Measurements from ENCODE around the gene RYR2. TPM values are rescaled to one million over a fixed set of nuclear protein-coding genes. Genes with fewer than 3 reads are reported as not detected.

RYR2 gene
- total RNA-seq, 1 experiment from 2014 or later: 3.4 TPM

- Histone ChIP-seq H3K79me2 (ENCODE audit: insufficient read depth, low read length) (no peaks in the 10 kb centered on the region), H3K23me2 (ENCODE audit: insufficient read length, low read depth, low read length, poor library complexity, severe bottlenecking) (no peaks in the 10 kb centered on the region), H2BK15ac (ENCODE audit: low read depth, low read length) (no peak overlapping the region), H3K4ac (ENCODE audit: low read depth, low read length) (no peak overlapping the region), H3K9ac (ENCODE audit: extremely low read depth, insufficient read length, low read length) (no peak overlapping the region), H3T11ph (ENCODE audit: low read length) (no peak overlapping the region), H3K9me3 (ENCODE audit: control insufficient read depth, low read depth, low read length) (no peaks in the 10 kb centered on the region), H3K18ac (ENCODE audit: insufficient read length, low read depth, low read length) (no peak overlapping the region), H3K27me3 (ENCODE audit: insufficient read depth, low read length) (no peaks in the 10 kb centered on the region), H3K4me1 (ENCODE audit: insufficient read depth, low read length) (no peaks in the 10 kb centered on the region; the same call in 1 of the 2 replicates), H3K4me2 (ENCODE audit: insufficient read depth, insufficient read length, low read length) (no peak overlapping the region), H3K79me1 (ENCODE audit: insufficient read depth, low read depth, low read length, poor library complexity, severe bottlenecking) (no peaks in the 10 kb centered on the region), H2AFZ (ENCODE audit: low read length) (no peak overlapping the region), H2AK5ac (ENCODE audit: insufficient read length, low read length) (no peak overlapping the region), H4K20me1 (ENCODE audit: control insufficient read depth, insufficient read depth, insufficient read length) (no peaks in the 10 kb centered on the region), H4K91ac (ENCODE audit: insufficient read length, low read depth, low read length) (no peak overlapping the region), H4K8ac (replicated peaks; ENCODE audit: insufficient read length, low read depth, low read length) (no peak overlapping the region), H3K56ac (ENCODE audit: insufficient read length, low read depth, low read length) (no peak overlapping the region), H4K5ac (ENCODE audit: insufficient read length, low read depth, low read length) (no peak overlapping the region), H2BK5ac (ENCODE audit: insufficient read length, low read length) (no peak overlapping the region), H2BK12ac (ENCODE audit: insufficient read length, low read depth, low read length) (no peak overlapping the region), H3K27ac (ENCODE audit: insufficient read length, low read depth, low read length) (no peak overlapping the region), H3K14ac (ENCODE audit: insufficient read depth, low read length) (no peak overlapping the region), H2BK20ac (ENCODE audit: low read depth, low read length, poor library complexity, severe bottlenecking) (no peak overlapping the region), H2BK120ac (ENCODE audit: low read depth, low read length, poor library complexity, severe bottlenecking) (no peak overlapping the region), H3K23ac (ENCODE audit: insufficient read length, low read depth, low read length) (no peak overlapping the region)
- 0 out of 7 replicates have a peak overlapping the region, but pooled peaks of 1 of the 3 experiments have one; percentile 52 for H3K27ac Mint-ChIP-seq
- no peak for DNase-seq
- H3K4me1 Mint-ChIP-seq: peaks cover 14 to 15% of the 10 kb centered on the region in 2 experiments
- H3K36me3 Mint-ChIP-seq (ENCODE audit: insufficient read depth in 1 of 3, low read depth in 3 of 3): peaks cover 0 to 5% (median 0%) of the 10 kb centered on the region in 3 experiments; a peak in 3 of 7 replicates
- WGBS (ENCODE audit: extremely low coverage, insufficient read length, low lambda C conversion rate): no CpG with 5 or more reads among the region's 3 CpGs
- H3K27me3 Mint-ChIP-seq (ENCODE audit: low read depth): no peaks in the 10 kb centered on the region
- no peak for TF ChIP-seq CTCF (conservative IDR thresholded peaks at IDR 0.05)
- no peak overlapping the region for H3K4me3 Mint-ChIP-seq
- peaks cover 0 to 5% of the 10 kb centered on the region in 2 experiments; a peak in 3 of 5 replicates for H3K9me3 Mint-ChIP-seq
Observed at GRCh38 chr1:237838320-237838719, 796.3 kb downstream of the RYR2 start.
